Activated CD4-positive, alpha-beta memory T cell treated with anti-CD3 and anti-CD28 coated beads, Interleukin-2, amount 10 ng/mL, durations not matched to agents 7 days and 5 days (primary cell): ENCODE results near the gene LAPTM4A. TPM values are rescaled to one million over a fixed set of nuclear protein-coding genes. Genes with fewer than 3 reads are reported as not detected.

ENCODE experiments used
- CTCF ChIA-PET: fragments of 350-600 bp; sonication (Branson Sonifier 250); formaldehyde crosslinking; loops from one replicate; lab custom pipeline; 2021; ENCODE audit warnings: antibody characterized with exemption, inconsistent platforms; lab: Charles Lee
- POLR2A ChIA-PET: fragments of 350-600 bp; sonication (Branson Sonifier 250); formaldehyde crosslinking; loops from one replicate; lab custom pipeline; 2021; ENCODE audit warnings: antibody characterized with exemption; lab: Charles Lee
- DNase-seq: peaks from one replicate; pipeline ENCODE4 v3.0.0-alpha.2; 2020
- H3K27ac Mint-ChIP-seq: one replicate; pipeline ENCODE4 v1.8.0; 2021; ENCODE audit warnings: mild to moderate bottlenecking, mixed read lengths
- H3K27me3 Mint-ChIP-seq: one replicate; pipeline ENCODE4 v1.8.0; 2021; ENCODE audit warnings: mixed read lengths
- H3K36me3 Mint-ChIP-seq: one replicate; pipeline ENCODE4 v1.8.0; 2021; ENCODE audit warnings: low read depth, mixed read lengths
- H3K4me1 Mint-ChIP-seq: one replicate; pipeline ENCODE4 v1.8.0; 2021; ENCODE audit warnings: mixed read lengths
- H3K4me3 Mint-ChIP-seq: one replicate; pipeline ENCODE4 v1.8.0; 2021; ENCODE audit warnings: mild to moderate bottlenecking, mixed read lengths
- H3K9me3 Mint-ChIP-seq: one replicate; pipeline ENCODE4 v1.8.0; 2021; ENCODE audit warnings: mixed read lengths
- total RNA-seq, 2 experiments: library from RNA; stranded (reverse); gene quantifications; one replicate each; pipeline ENCODE4 v1.2.3, GENCODE V29; 2021

Gene LAPTM4A
- total RNA-seq: 10 to 100 TPM; 36.1 to 36.7 TPM

DNA sequence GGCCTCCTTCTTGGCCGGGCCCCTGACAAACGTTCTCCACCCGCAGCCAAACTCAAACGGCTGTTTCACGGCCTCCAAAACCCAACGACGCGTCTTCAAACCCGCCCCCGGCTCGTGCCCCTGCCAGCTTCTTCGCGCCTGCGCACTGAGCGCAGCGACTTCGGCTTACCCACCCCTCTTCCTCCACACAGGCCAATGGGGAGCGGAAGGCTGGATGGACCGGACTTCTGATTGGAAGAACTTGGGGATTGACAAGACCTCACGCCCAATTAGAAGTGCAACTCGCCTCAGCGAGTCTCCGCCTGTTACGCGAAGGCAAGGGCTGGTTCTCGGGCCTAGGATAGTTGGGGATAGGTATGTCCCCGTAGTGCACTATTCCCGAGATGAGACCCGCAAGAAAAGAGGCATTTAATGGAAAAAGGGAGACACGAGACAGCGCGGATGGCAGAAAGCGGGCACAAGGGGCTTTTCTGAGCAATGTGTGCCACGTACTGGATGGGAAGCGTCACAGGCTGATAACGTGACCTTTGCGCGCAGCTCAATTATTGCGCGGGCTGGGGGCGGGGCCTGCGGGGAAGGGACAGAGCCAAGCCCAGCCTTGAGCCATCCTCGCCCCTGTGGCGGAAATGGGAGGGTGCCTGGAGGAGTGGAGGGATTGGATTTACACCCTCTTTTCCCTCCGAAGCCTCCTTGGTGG, at the start of gene LAPTM4A:
Gene LAPTM4A, minus strand, starts transcription at position 97 of the 697 bp plus-strand sequence. CDS start 108 bp downstream, outside the sequence.
- Mint-ChIP-seq H3K4me3 (no peak within 1 kb of the TSS), H3K36me3 (no peaks in the 10 kb centered on the region), H3K4me1 (peaks cover 27% of the 10 kb centered on the region), H3K9me3 (no peaks in the 10 kb centered on the region), H3K27ac (no peak within 1 kb of the TSS), H3K27me3 (peaks cover 20% of the 10 kb centered on the region)
- DNase-seq: peak; percentile 98
- ChIA-PET POLR2A (interaction anchor here (1.0 to 2.8 kb wide), 12 partner anchors 10 to 600 kb away, joined by 3 to 10 read pairs (median 5); partner anchors contain the start of genes HS1BP3, TTC32 and WDR35), CTCF (interaction anchor here (0.5 to 5.3 kb wide), 3 partner anchors 16 to 350 kb away, joined by 4 to 30 read pairs (median 5); no protein-coding TSS in a partner anchor)

DNA sequence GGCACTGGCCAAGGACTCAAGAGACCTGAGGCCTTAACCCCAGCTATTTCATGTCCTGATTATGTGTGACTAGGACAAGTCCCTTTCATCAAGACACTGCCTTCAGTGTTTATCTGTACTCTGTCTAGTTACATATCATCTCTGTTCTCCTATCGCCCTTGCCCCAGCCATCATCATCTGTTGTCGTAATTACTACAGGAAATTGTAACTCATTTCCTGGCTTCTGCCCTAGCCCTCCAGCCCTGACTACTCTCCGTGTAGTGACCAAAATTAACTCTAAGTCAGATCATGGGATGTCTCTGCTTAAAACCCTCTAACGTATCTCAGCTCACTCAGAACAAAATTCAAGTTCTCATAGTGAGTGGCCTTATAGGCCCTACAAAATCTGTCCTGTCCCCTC, 49.3 kb upstream of the LAPTM4A start:
- peaks cover 21% of the 10 kb centered on the region for H3K27me3 Mint-ChIP-seq
- no peaks in the 10 kb centered on the region for H3K36me3 Mint-ChIP-seq
- CTCF ChIA-PET: interaction anchor here (1.2 to 4.0 kb wide), 3 partner anchors 85 to 145 kb away, joined by 3 to 26 read pairs (median 4); no protein-coding TSS in a partner anchor
- no peak for DNase-seq
- H3K4me3 Mint-ChIP-seq: no peak overlapping the region
- POLR2A ChIA-PET: no interaction called here
- no peak overlapping the region for H3K27ac Mint-ChIP-seq
- H3K4me1 Mint-ChIP-seq: peaks cover 12% of the 10 kb centered on the region
- peaks cover 2% of the 10 kb centered on the region for H3K9me3 Mint-ChIP-seq

DNA sequence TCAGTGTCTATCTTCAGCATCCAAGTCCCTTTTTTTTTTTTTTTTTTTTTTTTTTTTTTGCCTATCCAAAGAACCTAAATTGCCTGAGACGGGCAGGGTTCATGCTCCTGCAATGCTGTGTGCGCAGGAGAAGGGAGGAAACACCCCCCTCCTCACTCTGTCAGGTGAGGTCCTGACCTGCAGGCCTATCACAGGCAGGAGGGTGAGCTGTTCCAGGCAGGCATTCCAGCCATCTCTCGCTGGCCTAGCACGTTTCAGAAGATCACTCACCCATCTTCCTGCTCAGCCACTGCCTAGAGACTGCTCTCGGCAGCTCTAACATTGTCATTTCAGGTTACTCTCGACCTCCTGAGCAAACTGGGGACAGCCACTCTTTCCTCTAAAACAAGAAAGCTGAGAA, 48.4 kb upstream of the LAPTM4A start:
- DNase-seq: no peak
- Mint-ChIP-seq H3K27me3 (peaks cover 21% of the 10 kb centered on the region), H3K36me3 (no peaks in the 10 kb centered on the region), H3K4me3 (no peak overlapping the region), H3K4me1 (peaks cover 4% of the 10 kb centered on the region), H3K27ac (no peak overlapping the region), H3K9me3 (peaks cover 2% of the 10 kb centered on the region)
- CTCF ChIA-PET: interaction anchor here (1.1 to 4.0 kb wide), 2 partner anchors 85 to 144 kb away, joined by 3 to 26 read pairs; no protein-coding TSS in a partner anchor
- POLR2A ChIA-PET: no interaction called here

DNA sequence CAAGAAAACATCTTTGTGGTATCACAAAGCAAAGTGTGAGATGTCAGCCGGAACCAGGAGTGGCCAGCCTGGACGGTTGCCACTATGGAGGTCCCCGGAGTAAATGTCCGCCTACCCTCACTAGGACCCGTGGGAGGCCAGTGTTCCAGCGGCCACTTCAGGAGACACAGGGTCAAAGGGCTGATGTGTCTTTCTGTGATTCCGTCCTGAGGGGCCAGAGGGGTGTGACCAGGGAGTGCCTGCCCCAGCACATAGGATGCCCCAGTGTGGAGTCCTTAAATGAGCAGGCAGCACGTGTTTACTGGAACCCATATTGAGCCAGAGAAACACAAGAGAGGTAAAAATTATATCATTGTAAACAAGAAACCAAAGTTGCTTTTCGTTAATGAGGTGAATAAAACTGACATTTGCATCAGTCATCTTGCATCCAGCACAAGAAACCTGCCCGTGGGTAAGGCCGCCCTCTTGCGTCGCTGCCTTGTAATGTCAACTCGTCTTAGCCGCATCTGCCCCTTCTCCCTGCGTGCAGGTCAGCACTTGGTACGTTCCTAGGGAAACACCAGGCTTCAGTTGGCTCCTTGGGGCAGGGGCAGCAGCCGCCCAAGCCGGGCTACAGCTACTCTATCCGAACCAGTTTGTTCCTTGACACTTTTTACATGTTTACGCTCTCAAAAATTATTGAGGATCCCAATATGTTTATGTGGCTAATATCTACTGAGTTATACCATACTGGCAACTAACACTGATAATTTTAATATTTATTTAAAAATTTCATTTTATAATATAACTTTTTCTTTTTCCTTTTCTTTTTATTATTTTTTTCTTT, 46.7 kb upstream of the LAPTM4A start:
- peaks cover 3% of the 10 kb centered on the region for H3K4me1 Mint-ChIP-seq
- POLR2A ChIA-PET: no interaction called here

DNA sequence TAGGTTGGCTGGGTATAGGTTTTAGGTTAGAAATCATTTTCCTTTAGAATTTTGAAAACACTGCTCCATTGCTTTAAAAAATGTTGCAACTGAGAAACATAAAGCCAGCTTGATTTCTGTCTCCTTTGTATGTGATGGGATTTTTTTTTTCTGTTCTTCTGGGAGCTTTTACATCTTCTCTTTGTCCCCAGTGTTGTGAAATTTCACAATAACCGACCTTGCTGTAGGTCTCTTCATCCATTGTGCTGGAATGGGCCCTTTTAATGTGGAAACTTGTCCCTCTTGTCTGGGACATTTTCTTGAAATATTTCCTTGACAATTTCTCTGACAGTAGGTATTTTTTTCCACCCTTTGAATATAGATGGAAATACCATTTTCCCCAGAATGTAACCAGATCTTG, 44.0 kb upstream of the LAPTM4A start:
- ChIA-PET CTCF (interaction anchor here (0.6 to 4.1 kb wide), 5 partner anchors 40 to 323 kb away, joined by 3 to 21 read pairs (median 3); partner anchors contain the start of gene SDC1), POLR2A (interaction anchor here (1.0 kb wide), 1 partner anchor 64 kb away, joined by 3 read pairs; no protein-coding TSS in a partner anchor)
- DNase-seq: no peak
- Mint-ChIP-seq H3K9me3 (no peaks in the 10 kb centered on the region), H3K27ac (no peak overlapping the region), H3K4me3 (no peak overlapping the region), H3K4me1 (peaks cover 3% of the 10 kb centered on the region), H3K27me3 (peaks cover 8% of the 10 kb centered on the region), H3K36me3 (no peaks in the 10 kb centered on the region)

More for the DNA sequence above, 46.7 kb upstream of the LAPTM4A start:
- Mint-ChIP-seq H3K4me3 (no peak overlapping the region), H3K36me3 (no peaks in the 10 kb centered on the region), H3K27ac (no peak overlapping the region), H3K27me3 (peaks cover 21% of the 10 kb centered on the region), H3K9me3 (peaks cover 2% of the 10 kb centered on the region)
- peak; percentile 79 for DNase-seq
- CTCF ChIA-PET: interaction anchor here (0.8 to 4.0 kb wide), 2 partner anchors 62 to 83 kb away, joined by 3 to 26 read pairs; no protein-coding TSS in a partner anchor

DNA sequence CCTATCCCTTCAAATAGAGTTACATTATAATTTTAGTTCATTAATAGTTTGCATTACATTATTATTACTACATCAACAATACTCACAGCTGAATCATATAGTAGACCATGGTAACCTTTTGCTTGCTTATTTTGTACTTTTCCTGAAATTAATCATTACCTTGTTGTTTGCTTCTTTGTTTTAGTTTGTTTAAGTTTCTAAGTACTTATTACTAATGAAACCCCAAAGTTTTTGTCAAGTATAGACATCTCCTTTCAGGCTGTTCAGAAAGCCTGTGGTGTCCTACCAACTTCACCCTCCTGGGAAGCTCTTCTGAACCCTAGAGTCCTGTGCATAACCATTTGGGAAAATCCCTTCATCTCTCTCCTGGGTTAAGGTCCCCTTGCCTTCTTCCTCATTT, 43.5 kb upstream of the LAPTM4A start:
- Mint-ChIP-seq H3K27ac (no peak overlapping the region), H3K9me3 (no peaks in the 10 kb centered on the region), H3K4me1 (peaks cover 3% of the 10 kb centered on the region), H3K27me3 (peaks cover 5% of the 10 kb centered on the region), H3K36me3 (no peaks in the 10 kb centered on the region), H3K4me3 (no peak overlapping the region)
- POLR2A ChIA-PET: interaction anchor here (1.0 kb wide), 1 partner anchor 63 kb away, joined by 3 read pairs; no protein-coding TSS in a partner anchor
- CTCF ChIA-PET: interaction anchor here (0.6 to 4.1 kb wide), 6 partner anchors 41 to 322 kb away, joined by 3 to 21 read pairs (median 3); partner anchors contain the start of gene SDC1
- no peak for DNase-seq

DNA sequence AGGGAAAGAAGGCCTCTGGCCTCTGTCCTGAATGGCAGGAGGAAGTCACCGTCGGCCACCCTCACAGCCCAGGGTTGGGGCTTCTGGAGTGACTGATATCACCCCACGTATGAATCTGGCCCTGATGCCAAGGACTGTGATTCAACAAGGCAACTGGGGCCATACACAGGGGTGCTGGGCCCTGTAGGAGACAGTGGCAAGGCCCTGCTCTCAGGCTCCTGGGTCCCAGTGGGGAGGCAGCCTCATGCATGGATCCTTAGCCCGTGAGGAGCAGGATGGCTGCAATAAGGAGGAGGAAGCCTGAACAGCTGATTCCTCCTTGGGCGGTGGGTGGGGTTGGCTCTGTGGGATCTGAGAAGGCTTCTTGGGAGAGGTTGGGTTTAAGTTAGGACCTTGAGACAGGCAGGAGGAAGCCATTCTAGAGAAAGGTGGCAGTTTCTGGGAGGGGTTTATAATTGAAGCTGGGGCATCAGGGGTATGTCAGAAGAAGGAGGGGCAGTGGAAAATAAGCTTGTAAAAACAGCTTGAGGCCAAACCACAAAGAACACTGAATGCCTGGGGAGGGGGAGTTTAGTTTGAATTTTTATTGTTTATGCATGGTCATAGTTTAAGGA, 42.8 kb upstream of the LAPTM4A start:
- Mint-ChIP-seq H3K4me1 (peaks cover 3% of the 10 kb centered on the region), H3K36me3 (no peaks in the 10 kb centered on the region), H3K27ac (no peak overlapping the region), H3K9me3 (no peaks in the 10 kb centered on the region), H3K27me3 (peaks cover 6% of the 10 kb centered on the region), H3K4me3 (no peak overlapping the region)
- CTCF ChIA-PET: interaction anchor here (1.0 to 4.1 kb wide), 4 partner anchors 57 to 138 kb away, joined by 3 to 21 read pairs (median 9); partner anchors contain the start of gene SDC1
- DNase-seq: no peak
- POLR2A ChIA-PET: no interaction called here

DNA sequence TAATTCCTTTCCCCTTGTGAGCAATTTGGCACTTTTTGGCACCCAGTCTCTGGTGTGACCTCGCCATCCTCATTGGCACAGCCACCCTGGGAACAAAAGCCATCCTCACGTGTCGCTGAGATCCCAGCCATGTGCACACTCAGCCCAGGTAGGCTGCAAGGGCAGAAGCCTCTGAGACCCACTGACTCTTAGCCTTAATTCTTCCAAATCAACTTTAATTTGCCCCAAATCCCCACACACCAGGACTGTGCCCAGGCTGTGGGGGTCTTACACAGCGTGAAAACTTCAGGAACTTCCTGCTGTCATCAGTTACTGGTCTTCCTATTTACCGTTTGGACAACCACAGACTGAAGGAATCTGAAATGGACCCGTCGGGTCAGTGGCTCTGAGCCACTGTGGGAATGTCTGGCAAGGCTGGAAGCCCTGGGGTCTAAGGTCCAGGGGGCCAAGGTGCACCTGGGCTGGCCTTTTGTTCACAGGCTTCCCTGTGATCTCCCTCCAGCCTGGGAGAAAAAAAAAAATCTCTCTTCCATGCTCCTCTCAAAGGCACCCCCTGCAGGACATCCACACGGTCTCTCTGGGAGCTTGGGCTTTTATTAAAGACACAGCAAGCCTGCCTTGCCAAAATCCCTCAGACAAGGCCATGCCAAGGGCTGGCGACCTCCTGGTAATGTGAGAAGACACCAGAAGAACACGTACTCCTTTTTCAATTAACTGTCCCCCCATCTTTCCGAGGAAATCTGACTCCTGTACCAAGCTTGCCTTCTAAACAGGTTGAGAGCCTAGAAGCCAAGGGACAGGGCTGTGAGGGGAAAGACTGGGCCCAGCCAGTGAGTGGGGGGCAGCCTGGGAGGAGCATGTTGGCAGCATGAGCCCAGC, 42.1 kb upstream of the LAPTM4A start:
- Mint-ChIP-seq H3K27me3 (peaks cover 7% of the 10 kb centered on the region), H3K4me1 (peaks cover 3% of the 10 kb centered on the region), H3K36me3 (no peaks in the 10 kb centered on the region), H3K9me3 (no peaks in the 10 kb centered on the region), H3K4me3 (no peak overlapping the region), H3K27ac (no peak overlapping the region)
- CTCF ChIA-PET: interaction anchor here (3.2 to 4.1 kb wide), 2 partner anchors 78 to 137 kb away, joined by 15 to 21 read pairs; no protein-coding TSS in a partner anchor
- POLR2A ChIA-PET: no interaction called here
- no peak for DNase-seq

DNA sequence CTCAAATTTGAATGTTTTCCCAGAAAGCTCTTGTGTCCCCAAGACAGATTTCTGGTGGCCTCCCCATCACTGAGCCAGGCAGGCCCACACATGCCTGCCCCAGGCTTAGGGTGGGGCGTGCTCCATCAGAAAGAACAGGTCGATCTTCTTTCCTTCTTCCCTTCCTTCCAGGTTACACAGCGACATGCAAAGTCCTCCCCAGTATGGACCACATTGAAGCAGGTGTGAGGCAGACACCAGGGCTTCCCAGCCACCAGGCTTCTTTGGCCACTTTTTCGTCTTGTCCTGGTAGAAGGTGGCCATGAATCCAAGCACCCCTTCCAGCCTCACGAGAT, 41.4 kb upstream of the LAPTM4A start:
- ChIA-PET POLR2A (no interaction called here), CTCF (interaction anchor here (4.1 kb wide), 1 partner anchor 77 kb away, joined by 21 read pairs; no protein-coding TSS in a partner anchor)
- Mint-ChIP-seq H3K9me3 (no peaks in the 10 kb centered on the region), H3K4me1 (no peaks in the 10 kb centered on the region), H3K4me3 (no peak overlapping the region), H3K27ac (no peak overlapping the region), H3K36me3 (no peaks in the 10 kb centered on the region), H3K27me3 (peaks cover 8% of the 10 kb centered on the region)
- DNase-seq: no peak

DNA sequence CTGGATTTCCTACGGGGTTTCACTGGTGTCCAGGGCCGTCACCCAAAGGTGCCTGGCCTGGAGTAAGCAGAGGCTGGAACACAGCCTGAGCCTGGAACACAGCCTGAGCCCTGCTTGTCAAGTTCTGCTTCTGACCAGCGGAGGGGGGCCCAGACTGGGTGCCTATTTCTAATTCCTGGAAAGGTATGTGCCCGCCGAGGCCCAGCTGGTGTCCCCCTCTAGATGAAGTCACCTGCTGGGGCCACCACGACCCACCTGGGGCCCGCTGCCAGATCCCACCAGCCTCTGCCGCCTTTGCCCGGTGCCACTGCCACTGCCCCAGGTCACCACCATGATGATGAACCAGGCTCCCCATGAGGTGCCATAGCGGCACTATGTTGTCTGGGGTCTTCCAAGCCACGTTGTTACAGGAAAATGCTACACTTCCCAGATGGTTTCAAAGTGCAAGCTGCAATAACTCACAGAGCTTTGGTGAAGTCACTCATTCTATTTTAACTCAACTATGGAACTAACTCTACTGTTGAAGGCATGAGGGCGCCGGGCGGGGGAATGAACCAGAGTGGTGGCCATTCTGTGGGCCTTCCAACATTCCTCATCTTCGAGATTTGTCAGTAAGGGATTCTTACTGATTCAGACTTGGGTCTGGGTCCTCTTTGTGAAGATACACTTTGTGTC, 40.9 kb upstream of the LAPTM4A start:
- Mint-ChIP-seq H3K27ac (no peak overlapping the region), H3K27me3 (peaks cover 8% of the 10 kb centered on the region), H3K4me1 (no peaks in the 10 kb centered on the region), H3K36me3 (no peaks in the 10 kb centered on the region), H3K4me3 (no peak overlapping the region), H3K9me3 (no peaks in the 10 kb centered on the region)
- ChIA-PET POLR2A (no interaction called here), CTCF (interaction anchor here (4.1 kb wide), 1 partner anchor 77 kb away, joined by 21 read pairs; no protein-coding TSS in a partner anchor)
- DNase-seq: no peak

DNA sequence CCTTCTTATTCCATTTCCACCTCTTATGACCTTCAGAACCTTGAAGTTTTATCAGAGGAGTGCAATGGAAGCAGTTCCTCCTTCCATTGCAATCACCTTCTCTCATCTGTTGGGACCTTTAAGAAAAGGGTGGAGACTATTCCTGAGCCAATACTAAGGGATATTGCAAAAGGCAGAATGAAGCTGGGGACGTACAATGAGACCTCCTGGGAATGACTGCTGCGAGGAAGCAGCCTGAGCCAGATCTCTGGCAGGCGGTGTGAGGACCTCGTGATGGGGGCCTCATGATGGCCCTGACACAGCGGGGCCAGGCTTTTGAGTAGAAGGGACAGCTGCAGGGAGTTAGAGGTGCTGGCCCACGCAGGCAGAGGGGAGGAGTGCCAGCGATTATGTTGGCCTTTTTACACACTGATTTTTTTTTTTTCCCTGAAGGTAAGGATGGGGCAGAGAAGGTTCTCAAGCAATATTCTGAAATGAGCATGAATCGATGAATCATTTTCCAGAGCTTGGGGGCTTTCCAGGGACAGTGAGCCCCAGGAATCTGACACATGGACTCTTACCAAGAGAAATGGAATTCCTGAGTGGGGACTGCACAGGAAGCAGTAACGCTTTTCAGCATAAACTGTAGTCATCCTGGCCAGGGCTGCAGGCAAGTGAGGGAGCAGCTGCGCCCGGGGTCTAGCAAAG, 40.0 kb upstream of the LAPTM4A start:
- CTCF ChIA-PET: no interaction called here
- no peak for DNase-seq
- no peaks in the 10 kb centered on the region for H3K4me1 Mint-ChIP-seq
- no peaks in the 10 kb centered on the region for H3K9me3 Mint-ChIP-seq
- H3K36me3 Mint-ChIP-seq: no peaks in the 10 kb centered on the region
- H3K27ac Mint-ChIP-seq: no peak overlapping the region
- peaks cover 8% of the 10 kb centered on the region for H3K27me3 Mint-ChIP-seq
- no peak overlapping the region for H3K4me3 Mint-ChIP-seq
- POLR2A ChIA-PET: no interaction called here
